Measurements from ENCODE around the gene RADIL. TPM values are rescaled to one million over a fixed set of nuclear protein-coding genes. Genes with fewer than 3 reads are reported as not detected.

Gene RADIL
- polyA plus RNA-seq, 1 donor (not counting 4 experiments of a cell fraction or from before 2014, with no cell fraction given): not detected

DNA sequence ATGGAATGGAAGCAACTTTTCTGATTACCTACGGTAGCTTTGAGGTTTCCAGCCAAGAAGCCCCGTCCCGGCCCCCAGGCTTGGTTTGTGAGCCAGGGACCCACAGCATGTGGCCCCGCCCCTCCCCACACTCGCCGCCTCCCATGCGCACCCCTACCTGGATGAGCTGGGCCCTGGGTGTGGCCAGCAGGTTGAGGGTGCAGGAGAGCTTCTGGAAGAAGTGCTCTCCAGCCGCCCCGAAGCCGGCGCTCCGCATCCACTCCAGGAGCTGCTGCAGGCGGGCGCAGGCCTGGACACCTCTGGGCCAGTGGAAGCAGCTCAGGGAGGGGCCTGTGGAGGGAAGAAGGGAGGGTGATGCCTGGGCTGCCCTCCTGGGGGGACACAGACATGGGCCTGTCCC is 68.4 kb downstream of the RADIL start:
- no peaks in the 10 kb centered on the region for H3K36me3 ChIP-seq (ENCODE audit: control insufficient read depth in 2 of 2, extremely low read depth in 1 of 2, insufficient read depth in 2 of 2, low read length in 2 of 2)
- no peaks in the 10 kb centered on the region for H3K4me1 ChIP-seq (ENCODE audit: control insufficient read depth, extremely low read depth, insufficient read depth, low read length)
- H4K20me1 ChIP-seq (ENCODE audit: control insufficient read depth, extremely low read depth, insufficient read depth, low read length): no peaks in the 10 kb centered on the region
- no peaks in the 10 kb centered on the region for H3K79me2 ChIP-seq (ENCODE audit: control insufficient read depth, insufficient read depth, low read length)
- H3K9me1 ChIP-seq (ENCODE audit: control insufficient read depth, extremely low read depth, insufficient read depth, low read length): no peaks in the 10 kb centered on the region
- DNase-seq (ENCODE audit: low read depth, low spot score) (no peak), FAIRE-seq (no peak)
- dilution Hi-C loops (cut with MboI; ENCODE audit: extremely low pct_ligation_motif_present, low sequenced_read_pairs): no loop called here
- no peak overlapping the region for H3K4me2 ChIP-seq (ENCODE audit: control insufficient read depth, extremely low read depth, insufficient read depth, low read depth, low read length)
- H3K27me3 ChIP-seq (ENCODE audit: control insufficient read depth, extremely low read depth, insufficient read depth, low read length): peaks cover 11% of the 10 kb centered on the region
- TF ChIP-seq EZH2 (IDR thresholded peaks at IDR 0.05; ENCODE audit: low read length): no peak
- TF ChIP-seq, protein P1, sequence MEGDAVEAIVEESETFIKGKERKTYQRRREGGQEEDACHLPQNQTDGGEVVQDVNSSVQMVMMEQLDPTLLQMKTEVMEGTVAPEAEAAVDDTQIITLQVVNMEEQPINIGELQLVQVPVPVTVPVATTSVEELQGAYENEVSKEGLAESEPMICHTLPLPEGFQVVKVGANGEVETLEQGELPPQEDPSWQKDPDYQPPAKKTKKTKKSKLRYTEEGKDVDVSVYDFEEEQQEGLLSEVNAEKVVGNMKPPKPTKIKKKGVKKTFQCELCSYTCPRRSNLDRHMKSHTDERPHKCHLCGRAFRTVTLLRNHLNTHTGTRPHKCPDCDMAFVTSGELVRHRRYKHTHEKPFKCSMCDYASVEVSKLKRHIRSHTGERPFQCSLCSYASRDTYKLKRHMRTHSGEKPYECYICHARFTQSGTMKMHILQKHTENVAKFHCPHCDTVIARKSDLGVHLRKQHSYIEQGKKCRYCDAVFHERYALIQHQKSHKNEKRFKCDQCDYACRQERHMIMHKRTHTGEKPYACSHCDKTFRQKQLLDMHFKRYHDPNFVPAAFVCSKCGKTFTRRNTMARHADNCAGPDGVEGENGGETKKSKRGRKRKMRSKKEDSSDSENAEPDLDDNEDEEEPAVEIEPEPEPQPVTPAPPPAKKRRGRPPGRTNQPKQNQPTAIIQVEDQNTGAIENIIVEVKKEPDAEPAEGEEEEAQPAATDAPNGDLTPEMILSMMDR (optimal IDR thresholded peaks at IDR 0.05 in 1 of 3, IDR thresholded peaks at IDR 0.05 in 1 of 3, conservative IDR thresholded peaks at IDR 0.05 in 1 of 3; ENCODE audit: extremely low read depth in 1 of 3, insufficient read depth in 2 of 3, low read length in 3 of 3): no peak
- H3K9me3 ChIP-seq (ENCODE audit: control insufficient read depth, low read depth, low read length): no peaks in the 10 kb centered on the region
- H2AFZ ChIP-seq (ENCODE audit: control insufficient read depth, low read length): no peak overlapping the region
- H3K4me3 ChIP-seq (ENCODE audit: control insufficient read depth in 2 of 3, extremely low read depth in 1 of 3, insufficient read depth in 2 of 3, low read depth in 1 of 3, low read length in 3 of 3): no peak overlapping the region
- no peak overlapping the region for H3K9ac ChIP-seq (ENCODE audit: control insufficient read depth, extremely low read depth, insufficient read depth, low read length)
- H3K27ac ChIP-seq (ENCODE audit: control insufficient read depth, insufficient read depth, low read length): no peak overlapping the region

DNA sequence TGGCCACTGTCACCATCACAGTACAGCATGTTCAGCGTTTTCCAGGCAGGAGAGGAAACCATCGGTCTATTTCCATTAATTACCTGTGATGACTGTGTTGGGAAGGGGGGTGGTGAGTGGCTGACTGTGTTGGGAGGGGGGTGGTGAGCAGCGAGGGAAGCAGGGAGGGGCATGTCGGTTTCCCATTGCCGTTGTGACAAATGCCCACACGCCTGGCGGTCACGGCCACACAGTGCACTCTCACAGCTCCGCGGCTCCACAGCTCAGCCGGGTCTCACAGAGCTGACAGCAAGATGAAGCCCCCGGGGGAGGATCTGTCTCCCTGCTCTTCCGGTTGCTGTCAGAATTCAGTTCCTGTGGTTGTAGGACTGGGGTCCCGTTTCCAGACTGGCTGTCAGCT is 69.1 kb downstream of the RADIL start:
- Histone ChIP-seq H3K36me3 (ENCODE audit: control insufficient read depth in 2 of 2, extremely low read depth in 1 of 2, insufficient read depth in 2 of 2, low read length in 2 of 2) (no peaks in the 10 kb centered on the region), H3K9me3 (ENCODE audit: control insufficient read depth, low read depth, low read length) (no peaks in the 10 kb centered on the region)
- dilution Hi-C loops (cut with MboI; ENCODE audit: extremely low pct_ligation_motif_present, low sequenced_read_pairs): no loop called here

More for the DNA sequence above, 69.1 kb downstream of the RADIL start:
- DNase-seq (ENCODE audit: low read depth, low spot score) (no peak), FAIRE-seq (no peak)
- Histone ChIP-seq H3K27ac (ENCODE audit: control insufficient read depth, insufficient read depth, low read length) (no peak overlapping the region), H2AFZ (ENCODE audit: control insufficient read depth, low read length) (no peak overlapping the region), H3K79me2 (ENCODE audit: control insufficient read depth, insufficient read depth, low read length) (no peaks in the 10 kb centered on the region), H3K4me3 (ENCODE audit: control insufficient read depth in 2 of 3, extremely low read depth in 1 of 3, insufficient read depth in 2 of 3, low read depth in 1 of 3, low read length in 3 of 3) (no peak overlapping the region), H3K9ac (ENCODE audit: control insufficient read depth, extremely low read depth, insufficient read depth, low read length) (no peak overlapping the region), H4K20me1 (ENCODE audit: control insufficient read depth, extremely low read depth, insufficient read depth, low read length) (no peaks in the 10 kb centered on the region), H3K9me1 (ENCODE audit: control insufficient read depth, extremely low read depth, insufficient read depth, low read length) (no peaks in the 10 kb centered on the region), H3K4me2 (ENCODE audit: control insufficient read depth, extremely low read depth, insufficient read depth, low read depth, low read length) (no peak overlapping the region), H3K27me3 (ENCODE audit: control insufficient read depth, extremely low read depth, insufficient read depth, low read length) (peaks cover 11% of the 10 kb centered on the region), H3K4me1 (ENCODE audit: control insufficient read depth, extremely low read depth, insufficient read depth, low read length) (no peaks in the 10 kb centered on the region)
- TF ChIP-seq EZH2 (IDR thresholded peaks at IDR 0.05; ENCODE audit: low read length): no peak
- TF ChIP-seq, protein P1 (optimal IDR thresholded peaks at IDR 0.05 in 1 of 3, IDR thresholded peaks at IDR 0.05 in 1 of 3, conservative IDR thresholded peaks at IDR 0.05 in 1 of 3; ENCODE audit: extremely low read depth in 1 of 3, insufficient read depth in 2 of 3, low read length in 3 of 3): peak in 1 of 3 experiments; percentile 7

All from keratinocyte (primary cell).